Measurements from ENCODE around the gene TRIM38. TPM values are rescaled to one million over a fixed set of nuclear protein-coding genes. Genes with fewer than 3 reads are reported as not detected.

TRIM38 gene
- total and polyA plus RNA-seq, 3 experiments from 2014 or later: 10.1 to 11.2 (median 10.8) TPM

DNA sequence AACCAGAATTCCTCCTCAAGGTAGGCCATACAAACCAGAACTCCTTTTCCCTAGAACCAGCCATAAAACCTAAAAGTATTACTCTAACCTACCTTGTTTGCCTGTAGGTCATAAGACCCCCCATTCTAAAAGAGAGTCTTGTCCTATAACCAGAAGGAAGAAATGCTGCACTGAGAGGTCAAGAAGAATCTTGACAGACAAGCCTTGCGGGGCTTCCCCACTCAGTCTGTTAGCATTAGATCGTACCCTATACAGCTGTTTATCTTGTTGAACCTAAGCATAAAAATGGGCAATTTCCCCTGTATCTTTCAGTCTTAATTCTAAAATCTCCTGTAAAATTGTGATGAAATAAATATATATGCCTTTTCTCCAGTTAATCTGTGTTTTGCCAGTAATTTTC is 72.3 kb downstream of the TRIM38 start:
- ChIA-PET CTCF (interaction anchor here (5.3 to 10.9 kb wide), 2 partner anchors 9 to 13 kb away, joined by 67 to 173 read pairs; a partner anchor contains a TSS), POLR2A (interaction anchor here (1.1 to 12.1 kb wide), 2 partner anchors 10 to 14 kb away, joined by 3 to 326 read pairs; a partner anchor contains a TSS)
- H3K9me3 Mint-ChIP-seq: no peaks in the 10 kb centered on the region
- Histone ChIP-seq H3K4me3 (ENCODE audit: low read length) (no peak overlapping the region), H3K27ac (ENCODE audit: low read depth, low read length) (peak overlapping the region; percentile 85), H3K36me3 (ENCODE audit: insufficient read depth, low read length) (no peaks in the 10 kb centered on the region), H3K4me1 (ENCODE audit: insufficient read depth, low read length) (peaks cover 24% of the 10 kb centered on the region), H3K27me3 (ENCODE audit: insufficient read depth, low read length, poor library complexity, severe bottlenecking) (no peaks in the 10 kb centered on the region), H3K9me3 (ENCODE audit: low read length) (no peaks in the 10 kb centered on the region)
- DNase-seq: no peak
- H3K4me1 Mint-ChIP-seq: peaks cover 34 to 45% (median 37%) of the 10 kb centered on the region in 3 donors
- H3K4me3 Mint-ChIP-seq: peak overlapping the region in 5 of 7 donors; percentile 16 to 97 (median 95)
- H3K36me3 Mint-ChIP-seq: peaks cover 0 to 5% (median 1%) of the 10 kb centered on the region in 3 donors
- H3K27me3 Mint-ChIP-seq: no peaks in the 10 kb centered on the region
- peak overlapping the region in 2 of 8 donors; percentile 39 to 99 for H3K27ac Mint-ChIP-seq

Other genes starting within 250 kb of the TRIM38 start
- gene SLC17A4, start 208.1 kb upstream of the TRIM38 start, total RNA-seq: not detected
- gene SLC17A4, start 208.1 kb upstream of the TRIM38 start, polyA plus RNA-seq: not detected
- gene SLC17A1, start 130.8 kb upstream of the TRIM38 start, total RNA-seq: not detected
- gene SLC17A1, start 130.8 kb upstream of the TRIM38 start, polyA plus RNA-seq: not detected
- not detected for gene SLC17A3, start 88.6 kb upstream of the TRIM38 start, total RNA-seq
- not detected for gene SLC17A3, start 88.6 kb upstream of the TRIM38 start, polyA plus RNA-seq
- not detected for gene SLC17A2, start 32.1 kb upstream of the TRIM38 start, total RNA-seq
- not detected for gene SLC17A2, start 32.1 kb upstream of the TRIM38 start, polyA plus RNA-seq
- 1 to 10 TPM in 1 of 2 experiments, under 1 TPM in 1; 0.37 to 1.1 TPM for gene HFE, start 124.6 kb downstream of the TRIM38 start, total RNA-seq
- gene HFE, start 124.6 kb downstream of the TRIM38 start, polyA plus RNA-seq: 4.8 TPM

All from CD8-positive, alpha-beta memory T cell (primary cell).